ENCODE measurements around the gene BTBD3.

BTBD3 gene

DNA sequence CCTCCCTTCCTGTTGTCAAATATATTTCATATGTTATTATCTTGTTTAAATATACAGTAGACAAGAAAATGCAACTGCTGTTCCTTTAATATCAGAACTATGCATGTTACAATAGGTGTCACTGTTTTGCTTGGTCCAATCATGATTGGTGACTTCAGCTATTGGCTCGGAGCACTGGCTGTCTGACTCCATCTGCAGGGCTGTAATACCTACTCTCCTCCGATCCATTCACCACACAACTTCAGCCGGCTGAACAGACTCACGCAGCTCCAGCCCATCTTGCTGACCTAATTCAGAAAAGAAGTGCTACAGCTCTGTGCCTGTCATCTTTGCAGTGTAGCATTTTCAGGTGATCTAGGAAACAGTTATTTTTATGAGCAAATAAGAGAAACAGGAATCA, at the start of gene BTBD3:
Gene BTBD3, plus strand, starts transcription at position 231 of the 400 bp plus-strand sequence. CDS start 383 bp downstream, outside the sequence.
- peak; percentile 63 for DNase-seq

DNA sequence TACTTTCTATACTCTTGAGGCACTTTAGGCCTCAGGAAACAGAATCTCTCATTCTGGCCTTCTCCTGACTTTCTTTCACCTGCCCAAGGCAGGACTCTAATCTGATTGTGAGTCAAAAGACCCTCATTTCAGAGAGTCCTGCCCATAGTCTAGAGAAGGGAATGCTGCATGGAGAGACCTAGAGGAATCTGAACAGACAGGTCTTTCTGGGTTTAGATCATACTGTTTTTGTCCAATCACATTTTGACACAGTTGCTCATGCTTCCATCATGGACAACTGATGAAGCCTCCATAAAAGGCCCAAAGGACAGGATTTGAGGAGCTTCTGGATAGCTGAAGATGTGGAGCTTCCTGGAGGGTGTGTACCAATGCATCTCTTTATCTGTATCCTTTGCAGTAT, 48.1 kb upstream of the BTBD3 start:
- DNase-seq = no peak

- no peak for DNase-seq
Measured at GRCh38 chr20:11870411-11870810, 47.3 kb upstream of the BTBD3 start.

- no peak for DNase-seq
Measured at GRCh38 chr20:11876555-11876954, 41.1 kb upstream of the BTBD3 start.

- no peak for DNase-seq
Measured at GRCh38 chr20:11880680-11881079, 37.0 kb upstream of the BTBD3 start.

GRCh38 chr20:11881449-11881848, 36.2 kb upstream of the BTBD3 start:
- DNase-seq = no peak

DNA sequence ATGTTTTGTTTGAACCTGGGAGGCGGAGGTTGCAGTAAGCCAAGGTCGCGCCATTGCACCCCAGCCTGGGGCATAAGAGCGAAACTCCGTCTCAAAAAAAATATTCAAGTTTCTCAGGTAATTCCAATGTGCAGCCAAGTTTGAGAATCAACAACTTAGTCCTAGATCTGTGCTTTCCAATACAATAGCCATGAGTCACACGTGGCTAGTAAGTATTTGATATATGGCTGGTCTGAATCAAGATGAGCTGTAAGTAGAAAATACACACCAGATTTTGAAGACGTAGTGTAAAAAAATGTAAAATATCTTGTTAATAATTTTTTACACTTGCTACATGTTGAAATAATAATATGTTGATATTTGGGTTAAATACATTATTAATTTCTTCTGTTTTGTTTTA, 35.0 kb upstream of the BTBD3 start:
- DNase-seq = no peak

DNA sequence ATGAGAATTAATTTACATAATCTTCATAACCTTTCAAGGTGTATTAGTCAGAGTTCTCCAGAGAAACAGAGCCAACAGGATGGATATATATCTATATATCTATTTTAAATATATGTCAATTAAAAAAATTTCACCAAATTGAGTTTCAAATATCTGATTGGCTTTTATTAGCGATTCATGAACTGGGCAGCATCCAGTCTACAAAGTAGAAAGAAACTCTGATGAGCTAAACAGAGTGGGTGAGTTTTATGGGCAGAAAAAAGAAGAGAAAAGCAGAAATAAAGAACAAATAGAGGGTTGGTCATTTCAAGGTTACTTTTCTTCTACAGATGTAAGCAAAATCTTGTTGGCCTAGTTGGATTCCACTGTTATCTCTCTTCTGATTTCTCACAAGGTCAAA, 29.0 kb upstream of the BTBD3 start:
- DNase-seq = no peak

DNA sequence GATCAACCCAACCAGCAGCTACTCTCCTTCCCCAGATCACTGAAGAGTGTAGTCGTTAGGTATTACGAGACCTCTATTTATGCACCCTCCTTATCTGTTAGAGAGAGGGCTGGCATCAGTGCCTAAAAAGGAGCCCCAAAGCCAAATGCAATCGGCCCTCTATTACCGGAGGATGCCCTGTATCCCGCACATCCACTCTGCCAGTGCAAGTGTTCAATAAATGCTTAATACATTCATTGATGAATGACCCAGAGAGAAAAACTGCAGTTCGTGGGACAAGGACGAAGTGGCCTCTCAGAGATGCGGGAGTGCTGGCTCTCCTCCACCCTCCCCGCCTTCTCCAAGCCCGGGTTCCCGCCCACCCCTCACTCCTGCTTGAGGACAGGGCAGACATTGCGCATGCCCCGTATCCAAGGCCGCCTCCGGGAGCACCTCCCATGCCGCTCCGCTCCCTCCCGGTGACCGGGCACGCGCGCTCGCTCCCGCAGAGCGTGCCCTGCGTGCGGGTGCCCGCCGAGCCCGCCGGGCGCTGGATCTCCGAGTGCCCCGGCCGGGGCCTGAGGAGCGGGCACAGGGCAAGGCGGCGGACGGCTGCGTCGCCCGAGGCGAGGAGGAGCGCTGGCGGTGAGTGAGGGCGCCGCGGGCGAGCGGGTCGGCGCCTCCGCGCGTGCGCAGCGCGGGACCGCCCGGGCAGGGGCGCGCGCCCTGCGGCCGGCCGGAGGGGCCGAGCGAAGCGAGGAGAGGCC, 27.2 kb upstream of the BTBD3 start:
- peak; percentile 85 for DNase-seq

- peak; percentile 45 for DNase-seq
Measured at GRCh38 chr20:11891077-11891775, 26.5 kb upstream of the BTBD3 start.

- DNase-seq = peak; percentile 84
Measured at GRCh38 chr20:11891776-11892545, 25.7 kb upstream of the BTBD3 start.

DNA sequence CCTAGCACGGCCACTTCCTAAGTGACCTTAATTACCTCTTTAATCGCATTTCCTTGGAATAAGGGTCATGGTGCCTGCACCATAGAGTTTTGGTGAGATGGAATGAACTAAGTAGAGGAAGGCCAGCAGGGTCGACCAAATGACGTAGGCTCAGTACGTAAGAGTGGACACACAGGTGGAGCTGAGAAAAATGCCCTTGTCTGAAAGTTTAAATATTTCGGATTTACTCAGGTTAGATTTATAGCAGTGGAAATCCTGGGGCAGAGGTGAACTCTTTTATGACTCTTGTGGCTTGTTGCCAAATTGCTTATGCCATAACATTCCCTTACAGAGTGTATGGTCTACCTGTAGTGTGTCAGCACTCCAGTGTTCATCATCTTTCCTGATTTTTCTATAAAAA, 23.6 kb upstream of the BTBD3 start:
- DNase-seq = no peak

- DNase-seq = no peak
Measured at GRCh38 chr20:11895861-11896387, 21.8 kb upstream of the BTBD3 start.

GRCh38 chr20:11901127-11901526, 16.6 kb upstream of the BTBD3 start:
- no peak for DNase-seq

DNA sequence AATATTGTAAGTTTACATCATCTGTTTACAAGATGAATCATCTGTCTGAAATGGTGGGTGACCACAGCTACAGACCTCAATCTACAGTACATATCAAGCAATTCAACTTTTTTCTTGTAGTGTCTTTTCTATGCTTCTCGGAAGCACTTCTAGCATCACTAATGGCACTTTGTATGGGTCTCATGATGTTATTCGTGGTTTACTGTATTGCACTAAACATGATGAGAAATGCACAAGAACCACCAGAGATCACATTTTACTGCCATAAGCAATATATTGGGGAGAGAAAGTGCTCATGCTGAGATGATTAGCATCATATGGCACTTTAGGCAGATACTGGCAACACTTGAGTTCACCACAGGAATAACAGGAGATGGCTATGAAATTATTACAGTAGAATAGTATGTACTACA, 15.4 kb upstream of the BTBD3 start:
- no peak for DNase-seq

DNA sequence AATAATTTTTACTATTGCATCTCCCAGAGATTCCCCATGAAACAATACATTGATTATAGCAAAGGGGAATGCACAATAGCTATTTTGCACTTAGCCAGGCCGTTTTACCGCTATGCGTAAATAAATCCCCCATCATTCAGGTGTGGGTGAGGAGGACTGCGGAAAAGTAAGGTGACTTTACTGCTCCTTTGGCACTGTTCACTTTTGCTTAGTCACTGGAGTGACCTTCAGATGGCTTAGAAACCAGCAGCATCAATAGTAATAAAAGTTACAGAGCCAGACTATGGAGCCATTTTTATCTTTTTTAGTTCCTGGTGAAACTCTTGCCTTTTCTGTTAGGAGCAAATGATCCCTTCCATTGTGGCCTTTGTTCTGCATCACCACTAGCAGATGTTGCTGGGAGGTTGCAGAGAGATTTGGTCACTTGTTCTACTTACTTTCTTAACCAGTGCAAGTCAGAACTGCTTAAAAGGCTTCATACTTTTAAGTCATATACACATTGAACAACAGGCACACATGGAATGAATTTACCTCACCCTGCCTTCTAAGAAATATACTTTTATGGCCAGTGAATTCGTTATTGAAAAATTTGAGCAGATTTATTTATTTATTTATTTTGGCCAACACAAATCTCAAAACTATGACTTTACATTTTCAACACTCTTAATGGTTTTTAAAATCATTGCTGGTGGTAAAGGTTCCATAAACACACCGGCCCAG, 12.1 kb upstream of the BTBD3 start:
- DNase-seq = no peak

- DNase-seq = no peak
Measured at GRCh38 chr20:11906626-11907480, 10.8 kb upstream of the BTBD3 start.

GRCh38 chr20:11907621-11908020, 10.1 kb upstream of the BTBD3 start:
- DNase-seq = no peak

DNA sequence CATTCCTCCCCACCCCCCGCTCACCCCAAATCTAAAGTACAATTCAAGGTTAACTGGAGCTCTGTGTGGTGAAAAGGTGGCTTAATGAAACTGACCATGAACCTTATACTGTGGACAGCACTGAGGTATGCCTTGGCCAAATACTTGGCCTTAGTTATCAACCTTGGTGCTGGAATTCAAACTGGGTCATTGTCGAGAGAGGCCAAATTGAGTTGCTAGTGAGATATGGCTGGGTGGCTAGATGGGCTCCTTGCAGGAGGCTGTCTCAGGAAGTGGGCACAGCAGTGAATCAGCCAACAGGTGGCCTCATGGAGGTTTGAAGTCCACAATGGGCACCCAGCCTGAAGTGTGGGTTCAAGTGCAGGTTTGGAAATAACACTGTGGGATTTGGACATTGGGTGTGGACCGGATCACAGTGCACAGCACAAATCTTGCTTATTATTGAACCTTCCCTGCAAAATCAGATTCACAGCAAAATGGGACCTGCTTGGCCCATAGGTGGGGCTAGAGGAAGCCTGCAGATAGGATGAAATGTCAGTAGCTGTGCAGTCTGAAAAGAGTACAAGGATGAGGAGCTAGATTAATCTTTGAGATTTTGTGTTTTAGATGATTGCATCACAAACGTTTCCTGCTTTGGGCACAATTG, 5.6 kb upstream of the BTBD3 start:
- DNase-seq = peak; percentile 35

- DNase-seq = no peak
Measured at GRCh38 chr20:11912659-11913415, 4.9 kb upstream of the BTBD3 start.

Measured in hematopoietic multipotent progenitor cell treated with erythropoietin and hydrocortisone succinate and interleukin-3 and kit ligand, for 8 days (in vitro differentiated cells).